HCT116 (cell line): Measurements from ENCODE around the gene COMTD1.

Source experiments
- CTCF ChIP-seq, 3 experiments: fragments of 200-600 bp in 1 of 3; sonication (generic) in 1 of 3; IDR thresholded peaks in 2 of 3; conservative IDR thresholded peaks in 1 of 3; 2 replicates each; pipeline ENCODE4 v1.5.1; 2012 to 2017; ENCODE audit warnings: low read depth in 2 of 3, low read length in 2 of 3, antibody characterized with exemption in 1 of 3, borderline replicate concordance in 1 of 3, control low read depth in 1 of 3, mild to moderate bottlenecking in 1 of 3, mixed read lengths in 1 of 3, mixed run types in 1 of 3, moderate library complexity in 1 of 3; ENCODE audit not compliant: insufficient read depth in 1 of 3
- FOSL1 ChIP-seq: IDR thresholded peaks from 2 replicates; pipeline ENCODE4 v1.6.1; 2012; ENCODE audit warnings: low read depth
- MAX ChIP-seq: IDR thresholded peaks from 2 replicates; pipeline ENCODE4 v1.6.1; 2012
- POLR2AphosphoS5 ChIP-seq: IDR thresholded peaks from 2 replicates; pipeline ENCODE4 v1.6.1; 2011; ENCODE audit warnings: mild to moderate bottlenecking, low read depth, low read length, moderate library complexity
- REST ChIP-seq: IDR thresholded peaks from 2 replicates; pipeline ENCODE4 v1.6.1; 2012; ENCODE audit warnings: low read depth
- SP1 ChIP-seq: IDR thresholded peaks from 2 replicates; pipeline ENCODE4 v1.6.1; 2012; ENCODE audit warnings: low read depth
- YY1 ChIP-seq: IDR thresholded peaks from 2 replicates; pipeline ENCODE4 v1.6.1; 2011; ENCODE audit warnings: low read length, low read depth, moderate library complexity, mild to moderate bottlenecking; ENCODE audit not compliant: insufficient replicate concordance; ENCODE audit errors: extremely low read depth
- ZNF274 ChIP-seq: fragments of 200-500 bp; sonication (Bioruptor generic); IDR thresholded peaks from 2 replicates; pipeline ENCODE4 v1.6.1; 2014; ENCODE audit warnings: mild to moderate bottlenecking, low read depth, low read length, inconsistent platforms

GRCh38 chr10:75254739-75255138 lies 19.0 kb upstream of the COMTD1 start:
- TF ChIP-seq MAX (no peak), CTCF (IDR thresholded peaks at IDR 0.05 in 2 of 3, conservative IDR thresholded peaks at IDR 0.05 in 1 of 3; ENCODE audit: borderline replicate concordance in 1 of 3, insufficient read depth in 1 of 3, low read depth in 2 of 3, low read length in 2 of 3) (no peak), YY1 (no peak), ZNF274 (no peak), POLR2AphosphoS5 (no peak), REST (no peak), FOSL1 (no peak), SP1 (no peak)
